Bone marrow (tissue), 2 donors: ENCODE data around the gene LYVE1.
"Not testable (repeated sequence)": the region's sequence is repeated elsewhere in the genome, so short reads cannot be mapped to it uniquely, and the experiment has no call there.

Experiments
- DNase-seq, 2 donors: peaks; one replicate each; lab custom pipeline; 2025; lab: John Stamatoyannopoulos, UW

The LYVE1 gene

GRCh38 chr11:10568486-10568941, at the start of gene LYVE1:
LYVE1 (minus strand) TSS chr11:10568665; CDS start chr11:10568532, 133 bp downstream.
- no peak for DNase-seq

GRCh38 chr11:10617551-10617950, 49.1 kb upstream of the LYVE1 start:
- no peak for DNase-seq

GRCh38 chr11:10611979-10612862, 43.8 kb upstream of the LYVE1 start:
- DNase-seq = peak in 1 of 2 donors; percentile 85

GRCh38 chr11:10609636-10610035, 41.2 kb upstream of the LYVE1 start:
- no peak for DNase-seq

GRCh38 chr11:10608584-10608983, 40.1 kb upstream of the LYVE1 start:
- peak in 1 of 2 donors; percentile 39 for DNase-seq

- no peak for DNase-seq
Measured at GRCh38 chr11:10607462-10608132, 39.1 kb upstream of the LYVE1 start.

- peak in 1 of 2 donors; percentile 65 for DNase-seq
Measured at GRCh38 chr11:10606536-10607208, 38.2 kb upstream of the LYVE1 start.

GRCh38 chr11:10605941-10606381, 37.5 kb upstream of the LYVE1 start:
- DNase-seq = peak in 1 of 2 donors; percentile 7

- DNase-seq = no peak
Measured at GRCh38 chr11:10604798-10605197, 36.3 kb upstream of the LYVE1 start.

- DNase-seq = peak in 1 of 2 donors; percentile 1
Measured at GRCh38 chr11:10604340-10604748, 35.9 kb upstream of the LYVE1 start.

- no peak for DNase-seq
Measured at GRCh38 chr11:10603721-10604297, 35.3 kb upstream of the LYVE1 start.

GRCh38 chr11:10602945-10603344, 34.5 kb upstream of the LYVE1 start:
- DNase-seq = no peak

GRCh38 chr11:10602366-10602765, 33.9 kb upstream of the LYVE1 start:
- no peak for DNase-seq

- no peak for DNase-seq
Measured at GRCh38 chr11:10601837-10602236, 33.4 kb upstream of the LYVE1 start.

- DNase-seq = no peak
Measured at GRCh38 chr11:10600570-10601248, 32.2 kb upstream of the LYVE1 start.

- no peak for DNase-seq
Measured at GRCh38 chr11:10599388-10600175, 31.1 kb upstream of the LYVE1 start.

- no peak for DNase-seq
Measured at GRCh38 chr11:10598816-10599215, 30.4 kb upstream of the LYVE1 start.

- peak in 1 of 2 donors; percentile 7 for DNase-seq
Measured at GRCh38 chr11:10597877-10598351, 29.4 kb upstream of the LYVE1 start.

GRCh38 chr11:10595840-10596239, 27.4 kb upstream of the LYVE1 start:
- not testable (repeated sequence) for DNase-seq

GRCh38 chr11:10594407-10594806, 25.9 kb upstream of the LYVE1 start:
- no peak for DNase-seq
